Erythroblast (primary cell): ENCODE results near the gene ARID4B.

Experiments
- GATA1 ChIP-seq: IDR thresholded peaks from 2 replicates; pipeline ENCODE4 v1.6.1; 2011; ENCODE audit warnings: low read depth, mild to moderate bottlenecking, control low read depth, low read length, moderate library complexity
- POLR2A ChIP-seq: IDR thresholded peaks from 2 replicates; pipeline ENCODE4 v1.6.1; 2011; ENCODE audit warnings: mild to moderate bottlenecking, low read length

GRCh38 chr1:235157150-235157549 lies 170.8 kb downstream of the ARID4B start:
- TF ChIP-seq POLR2A (no peak), GATA1 (no peak)
